NCI-H2107 treated with DMSO at 0.1 percent for 48 hours (cell line): ENCODE results near the gene CBFA2T3.
"Not testable (repeated sequence)": the region's sequence is repeated elsewhere in the genome, so short reads cannot be mapped to it uniquely, and the experiment has no call there.

ENCODE experiments used
- DNase-seq: peaks from one replicate; lab custom pipeline; 2025; ENCODE audit not compliant: unreplicated experiment; lab: John Stamatoyannopoulos, UW

CBFA2T3 gene

GRCh38 chr16:88910284-88911135 lies 66.5 kb downstream of the CBFA2T3 start:
- no peak for DNase-seq

- DNase-seq, result no peak
Observed at GRCh38 chr16:88909431-88910210, 67.4 kb downstream of the CBFA2T3 start.

GRCh38 chr16:88908307-88908706 lies 68.7 kb downstream of the CBFA2T3 start:
- DNase-seq, result no peak

GRCh38 chr16:88907768-88908167 lies 69.2 kb downstream of the CBFA2T3 start:
- no peak for DNase-seq

GRCh38 chr16:88906535-88907105 lies 70.4 kb downstream of the CBFA2T3 start:
- no peak for DNase-seq

GRCh38 chr16:88906020-88906419 lies 71.0 kb downstream of the CBFA2T3 start:
- DNase-seq, result no peak

GRCh38 chr16:88905563-88905962 lies 71.4 kb downstream of the CBFA2T3 start:
- DNase-seq, result no peak

- no peak for DNase-seq
Observed at GRCh38 chr16:88904676-88905365, 72.2 kb downstream of the CBFA2T3 start.

- no peak for DNase-seq
Observed at GRCh38 chr16:88903267-88903666, 73.7 kb downstream of the CBFA2T3 start.

GRCh38 chr16:88902744-88903143 lies 74.3 kb downstream of the CBFA2T3 start:
- DNase-seq, result no peak

- no peak for DNase-seq
Observed at GRCh38 chr16:88901718-88902337, 75.2 kb downstream of the CBFA2T3 start.

GRCh38 chr16:88900662-88901052 lies 76.3 kb downstream of the CBFA2T3 start:
- DNase-seq, result no peak

GRCh38 chr16:88899901-88900661 lies 76.9 kb downstream of the CBFA2T3 start:
- no peak for DNase-seq

GRCh38 chr16:88897696-88898425 lies 79.1 kb downstream of the CBFA2T3 start:
- DNase-seq, result no peak

GRCh38 chr16:88896238-88897070 lies 80.6 kb downstream of the CBFA2T3 start:
- no peak for DNase-seq

- DNase-seq, result no peak
Observed at GRCh38 chr16:88895335-88895734, 81.7 kb downstream of the CBFA2T3 start.

- DNase-seq, result no peak
Observed at GRCh38 chr16:88894681-88895300, 82.2 kb downstream of the CBFA2T3 start.

- not testable (repeated sequence) for DNase-seq
Observed at GRCh38 chr16:88894266-88894665, 82.7 kb downstream of the CBFA2T3 start.
